ENCODE measurements around the gene TMEM252. TPM values are rescaled to one million over a fixed set of nuclear protein-coding genes. Genes with fewer than 3 reads are reported as not detected.

TMEM252 gene
- total RNA-seq, 1 donor from 2014 or later = not detected

DNA sequence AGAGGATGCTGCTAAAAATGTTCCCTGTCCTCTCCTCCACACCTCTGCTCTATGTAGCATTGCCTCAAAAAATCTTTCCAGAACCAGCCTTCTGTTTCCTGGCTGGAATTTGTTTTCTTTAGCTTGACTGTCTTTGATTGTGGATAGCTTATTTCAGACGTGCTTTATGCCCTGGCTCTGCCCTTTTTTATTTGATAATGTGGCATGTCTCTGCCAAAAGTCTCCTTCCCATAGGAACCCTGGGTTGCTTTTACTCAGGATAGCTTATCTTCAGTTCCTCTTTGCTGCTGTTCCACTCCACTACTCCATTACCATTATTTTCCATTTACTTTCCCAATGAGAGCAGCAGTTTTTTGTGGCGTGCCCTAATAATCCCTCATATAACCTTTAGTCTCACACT lies 885 bp upstream of the TMEM252 start:
- DNase-seq = no peak

GRCh38 chr9:68538200-68538599 lies 2.5 kb downstream of the TMEM252 start:
- no peak for DNase-seq

- DNase-seq = no peak
Observed at GRCh38 chr9:68537616-68537880, 3.1 kb downstream of the TMEM252 start.

DNA sequence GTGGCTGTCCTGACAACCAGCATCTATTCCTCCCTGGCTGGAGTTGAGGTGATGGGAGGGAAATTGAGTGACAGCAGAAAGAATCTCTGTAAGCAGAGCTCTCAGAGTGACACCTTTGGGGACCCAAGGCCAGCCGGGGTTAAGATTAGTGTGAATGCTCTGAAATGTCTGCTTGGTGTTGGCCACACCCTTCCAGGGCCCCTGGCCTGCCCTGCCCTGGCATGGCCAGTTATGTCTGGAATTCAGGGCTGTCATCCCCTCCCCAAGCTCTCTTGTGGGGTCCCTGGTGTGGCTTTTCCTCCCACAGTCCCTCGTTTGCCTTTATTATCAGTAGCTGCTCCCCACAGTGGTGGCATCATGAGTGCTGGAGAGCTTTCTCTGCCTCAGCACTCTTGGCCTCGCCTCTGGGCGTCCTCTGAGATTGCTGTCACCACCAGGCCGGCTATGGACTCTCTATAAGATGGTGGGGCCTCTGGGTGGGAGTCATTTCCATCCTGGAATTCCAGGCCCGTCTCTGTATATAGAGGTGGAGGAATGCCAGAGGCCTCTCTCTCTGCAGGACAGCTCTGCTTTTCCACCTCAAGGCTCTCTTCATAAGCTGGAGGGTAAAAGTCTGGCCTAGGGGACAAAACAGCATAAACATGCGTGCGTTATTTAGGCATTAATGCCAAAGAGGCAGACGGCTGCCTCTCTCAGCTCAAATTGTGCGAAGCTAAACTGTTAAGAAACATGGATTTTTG lies 3.6 kb downstream of the TMEM252 start:
- no peak for DNase-seq

GRCh38 chr9:68533678-68534077 lies 7.0 kb downstream of the TMEM252 start:
- no peak for DNase-seq

DNA sequence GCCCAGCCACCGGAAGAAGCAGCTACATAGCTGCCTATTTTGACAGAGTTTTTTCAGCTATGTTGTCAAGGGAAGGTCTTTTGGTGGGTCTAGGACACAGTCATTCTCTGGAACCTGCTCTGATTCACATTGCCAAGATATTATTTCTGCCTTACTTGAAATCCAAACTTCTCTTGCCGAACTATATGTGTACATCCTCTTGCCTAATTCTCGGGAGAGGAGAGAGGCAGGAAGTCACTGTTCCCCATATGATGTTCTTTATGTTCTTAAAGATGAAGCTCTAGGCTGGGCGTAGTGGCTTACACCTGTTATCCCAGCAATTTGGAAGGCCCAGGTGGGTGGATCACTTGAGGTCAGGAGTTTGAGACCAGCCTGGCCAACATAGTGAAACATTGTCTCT lies 8.6 kb downstream of the TMEM252 start:
- DNase-seq = no peak

DNA sequence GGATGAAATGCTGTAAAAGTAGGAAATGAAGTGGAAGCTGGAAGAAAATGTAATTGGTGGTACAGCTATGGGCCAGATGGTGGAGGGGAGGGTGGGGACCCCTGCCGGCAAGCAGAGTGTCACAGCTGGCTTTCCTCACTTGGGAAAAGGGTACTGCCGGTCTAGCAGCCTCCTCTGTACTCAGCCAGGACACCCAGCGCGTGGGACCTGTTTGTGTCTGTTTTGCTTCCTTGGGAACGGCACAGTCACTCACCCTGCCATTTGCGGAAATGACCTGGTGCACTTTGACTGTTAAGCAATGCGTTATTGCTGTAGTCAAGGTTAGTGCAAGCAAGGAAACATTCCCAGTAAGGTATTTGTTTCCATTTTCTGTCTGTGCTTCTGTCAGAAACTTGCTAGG lies 10.1 kb downstream of the TMEM252 start:
- DNase-seq = no peak

GRCh38 chr9:68523367-68523936 lies 17.2 kb downstream of the TMEM252 start:
- DNase-seq = no peak

DNA sequence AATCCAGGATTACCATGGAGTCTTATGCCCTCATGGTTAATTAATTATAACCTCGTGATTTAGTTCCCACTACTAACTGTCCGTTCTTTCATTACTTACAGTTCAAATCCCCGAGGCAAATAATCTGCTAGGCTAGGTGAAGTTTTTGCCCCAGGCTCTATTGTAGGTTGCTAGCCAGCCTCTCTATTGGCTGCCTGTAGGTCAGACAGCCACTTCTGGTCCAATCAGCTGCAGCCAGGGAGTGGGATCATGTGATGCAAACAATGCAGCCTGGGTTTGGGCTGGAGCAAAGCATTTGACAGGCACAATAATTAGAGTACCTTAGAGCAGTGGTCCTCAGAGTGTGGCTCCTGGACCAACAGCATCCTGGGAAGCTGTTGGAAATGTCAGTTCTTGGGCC lies 17.7 kb downstream of the TMEM252 start:
- no peak for DNase-seq

GRCh38 chr9:68522131-68522530 lies 18.6 kb downstream of the TMEM252 start:
- DNase-seq = no peak

- no peak for DNase-seq
Observed at GRCh38 chr9:68515326-68516017, 25.2 kb downstream of the TMEM252 start.

DNA sequence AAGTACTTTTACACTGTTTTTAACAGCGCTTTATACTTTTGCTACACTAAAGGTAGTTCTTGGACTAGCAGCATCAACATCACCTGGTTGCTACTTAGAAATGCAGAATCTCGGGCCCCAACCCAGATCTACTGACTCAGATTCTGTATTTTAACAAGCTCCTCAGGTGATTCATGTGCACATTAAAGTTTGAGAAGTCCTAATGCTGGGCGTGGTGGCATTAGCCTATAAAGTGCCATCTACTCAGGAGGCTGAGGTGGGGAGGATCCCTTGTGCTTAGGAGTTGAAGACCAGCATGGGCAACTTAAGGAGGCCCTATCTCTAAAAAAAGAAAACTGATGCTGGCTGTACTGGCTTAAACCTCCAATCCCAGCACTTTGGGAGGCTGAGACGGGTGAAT lies 26.7 kb downstream of the TMEM252 start:
- no peak for DNase-seq

- DNase-seq = no peak
Observed at GRCh38 chr9:68513385-68513784, 27.3 kb downstream of the TMEM252 start.

GRCh38 chr9:68509689-68510088 lies 31.0 kb downstream of the TMEM252 start:
- no peak for DNase-seq

GRCh38 chr9:68508547-68508946 lies 32.1 kb downstream of the TMEM252 start:
- no peak for DNase-seq

GRCh38 chr9:68507806-68508145 lies 32.9 kb downstream of the TMEM252 start:
- no peak for DNase-seq

- DNase-seq = peak; percentile 44
Observed at GRCh38 chr9:68507130-68507805, 33.4 kb downstream of the TMEM252 start.

DNA sequence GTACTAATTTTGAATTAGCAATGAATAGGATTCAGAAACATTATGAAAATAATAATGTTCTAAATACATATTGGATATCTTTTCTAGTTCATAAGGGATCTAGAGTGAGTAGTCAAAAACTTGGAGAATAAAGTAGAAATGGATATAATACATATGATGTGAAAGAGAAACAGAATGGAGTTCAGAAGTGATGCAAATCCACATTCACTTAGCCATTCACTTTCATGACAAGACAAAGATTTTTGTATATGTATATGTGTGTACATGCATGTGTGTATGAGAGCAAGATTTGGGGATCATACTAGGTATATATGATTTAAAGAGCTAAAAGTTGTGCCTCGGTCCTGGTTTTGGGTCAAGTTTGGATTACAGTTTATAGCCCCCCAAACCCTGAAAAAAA lies 34.1 kb downstream of the TMEM252 start:
- no peak for DNase-seq

DNA sequence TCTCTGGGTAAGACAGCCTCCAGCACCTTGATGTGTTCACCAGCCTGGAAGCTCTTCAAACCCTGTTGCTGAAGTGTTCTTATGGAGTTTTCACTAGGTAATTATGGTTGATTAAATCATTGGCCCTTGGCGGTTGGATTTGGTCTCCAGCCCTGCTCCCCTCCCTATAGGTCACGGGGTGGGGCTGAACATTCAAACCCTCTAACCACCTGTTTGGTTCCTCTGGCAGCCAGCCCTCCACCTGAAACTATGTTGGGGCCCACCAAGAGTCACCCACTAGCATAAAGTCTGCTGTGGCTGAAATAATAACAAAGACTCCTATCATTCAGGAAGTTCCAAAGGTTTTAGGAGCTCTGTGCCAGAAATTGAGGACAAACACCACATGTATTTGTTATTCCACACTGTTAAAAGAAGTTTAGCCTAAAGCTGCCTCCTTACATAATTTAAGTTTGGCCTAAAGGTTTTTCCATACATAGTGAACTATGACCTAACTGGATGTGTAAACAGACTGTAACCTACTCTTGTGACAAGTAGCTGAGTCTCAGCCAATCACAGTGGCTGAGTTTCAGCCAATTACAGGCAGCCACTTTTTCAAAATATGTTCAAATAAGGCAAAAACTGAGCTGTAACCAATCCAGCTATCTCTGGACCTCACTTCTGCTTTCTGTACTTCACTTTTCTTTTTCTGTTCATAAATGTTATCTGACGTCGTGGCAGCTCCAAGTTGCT lies 34.8 kb downstream of the TMEM252 start:
- no peak for DNase-seq

DNA sequence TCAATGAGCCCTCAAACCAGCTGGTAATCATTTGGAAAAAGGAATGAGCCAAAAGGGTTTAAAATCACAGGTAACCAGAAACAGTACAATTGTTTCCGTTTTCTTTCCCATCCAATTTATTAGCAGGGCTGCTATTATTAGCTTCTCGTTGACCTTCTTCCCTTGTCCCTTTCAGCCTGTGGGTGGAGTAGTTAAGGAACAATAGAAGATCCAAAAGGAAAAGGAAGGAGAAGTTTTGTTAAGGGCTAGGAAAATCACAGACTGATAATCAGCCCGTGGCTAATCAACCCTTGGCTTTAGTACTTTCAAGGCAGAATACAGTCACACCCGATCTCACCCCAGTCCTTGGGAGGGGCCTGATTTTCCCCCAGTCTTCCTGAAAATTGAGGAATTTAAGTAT lies 38.4 kb downstream of the TMEM252 start:
- no peak for DNase-seq

DNA sequence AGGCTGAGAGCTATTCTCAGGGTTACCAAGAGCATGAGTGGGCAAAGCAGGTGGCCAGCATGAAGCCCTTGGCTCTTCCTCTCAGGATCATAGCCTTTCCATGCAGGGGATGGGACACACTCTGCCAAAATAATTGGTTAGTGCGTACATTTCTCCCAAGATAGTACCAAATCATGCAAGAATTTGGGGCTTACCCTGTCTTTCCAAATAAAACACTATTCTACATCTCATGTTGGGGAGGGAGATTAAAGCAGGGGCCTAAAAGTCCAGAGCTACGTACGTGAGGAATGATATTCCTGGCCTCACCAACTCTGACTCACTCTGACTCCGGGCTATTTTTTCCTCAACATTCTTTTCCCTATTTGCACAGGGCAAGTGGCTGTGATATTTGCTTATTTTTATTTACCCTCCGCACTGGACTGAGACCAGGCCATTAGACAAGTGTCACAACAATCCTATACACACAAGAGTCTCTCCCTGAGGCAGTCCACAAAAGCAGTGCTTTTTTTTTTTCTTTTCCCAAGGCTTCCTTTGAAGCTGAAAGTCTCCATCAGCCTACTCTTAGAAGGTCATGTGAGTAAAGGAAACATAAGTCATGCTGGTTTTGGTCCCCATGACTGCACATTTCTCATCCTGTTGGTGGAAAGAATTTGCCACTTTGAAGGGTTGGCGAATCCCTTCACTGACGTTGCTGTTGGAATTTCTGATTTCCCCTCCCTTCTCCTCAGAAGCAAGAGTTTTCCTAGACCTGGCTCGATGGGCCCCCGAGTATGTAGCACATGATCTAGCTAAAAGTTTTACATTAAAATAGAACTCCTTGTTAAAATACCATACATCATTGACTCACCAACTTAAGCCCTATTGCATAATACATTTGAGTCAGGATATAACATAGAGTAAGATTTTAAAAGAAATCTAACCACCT lies 40.0 kb downstream of the TMEM252 start:
- no peak for DNase-seq

DNA sequence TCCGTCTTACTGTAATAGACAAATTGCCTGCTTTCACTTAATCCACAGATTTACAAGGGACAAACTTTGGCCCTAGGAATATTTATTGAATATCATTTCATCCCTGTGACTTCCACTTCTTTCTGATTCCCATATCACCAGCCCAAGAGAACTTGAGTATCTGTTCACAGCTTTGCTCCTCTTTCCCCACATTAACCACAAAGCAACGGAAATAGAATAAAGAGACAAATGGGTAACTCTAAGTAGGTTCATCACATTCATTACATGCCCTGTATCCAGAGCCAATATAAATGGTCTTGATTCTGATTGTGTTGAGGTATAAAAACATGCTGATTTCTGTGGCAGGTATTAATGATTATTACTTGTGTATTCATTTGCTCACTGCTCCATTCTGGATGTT lies 41.9 kb downstream of the TMEM252 start:
- DNase-seq = no peak
